Stimulated activated CD8-positive, alpha-beta memory T cell treated with anti-CD3 and anti-CD28 coated beads, Interleukin-15, amount 100 ng/mL, for 24 hours (primary cell): ENCODE data around the gene AUH.
"Not testable (repeated sequence)": the region's sequence is repeated elsewhere in the genome, so short reads cannot be mapped to it uniquely, and the experiment has no call there.

Experiments
- DNase-seq: peaks from one replicate; pipeline ENCODE4 v3.0.0-alpha.2; 2020; ENCODE audit warnings: low read depth

Gene AUH

DNA sequence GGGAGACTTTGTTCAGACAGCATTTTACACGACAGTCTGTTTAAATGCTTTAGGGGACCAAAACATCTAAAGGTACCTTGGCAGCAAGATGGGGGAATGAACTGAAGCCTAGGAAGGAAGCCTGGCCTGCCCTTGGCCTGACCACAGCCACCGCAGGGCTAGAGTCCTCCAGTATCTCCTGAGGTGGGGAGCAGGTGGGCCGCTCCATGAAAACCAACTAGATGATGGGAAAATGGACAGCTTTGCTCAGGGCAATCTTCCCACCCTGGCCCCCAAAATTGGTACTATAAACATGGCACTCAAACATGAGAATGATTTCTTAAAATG lies 153.3 kb downstream of the AUH start:
- DNase-seq, result no peak

- no peak for DNase-seq
These were observed 153.8 kb downstream of the AUH start for GRCh38 chr9:91207729-91208418.

DNA sequence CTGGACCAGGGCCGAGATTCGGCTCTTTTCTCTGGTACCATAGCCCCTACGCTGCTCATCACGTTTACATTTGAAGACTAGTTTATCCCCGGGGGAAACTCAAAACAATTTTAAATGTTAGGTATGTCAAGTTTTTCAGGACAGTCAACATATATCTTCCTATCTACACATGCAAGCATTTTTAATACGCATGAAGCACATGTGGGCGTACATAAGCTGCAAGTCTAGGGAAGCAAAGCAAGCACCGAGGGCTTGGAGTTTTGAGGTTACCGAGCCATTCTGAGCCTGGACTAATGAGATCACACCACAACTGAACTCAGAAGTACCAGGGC lies 154.4 kb downstream of the AUH start:
- no peak for DNase-seq

DNA sequence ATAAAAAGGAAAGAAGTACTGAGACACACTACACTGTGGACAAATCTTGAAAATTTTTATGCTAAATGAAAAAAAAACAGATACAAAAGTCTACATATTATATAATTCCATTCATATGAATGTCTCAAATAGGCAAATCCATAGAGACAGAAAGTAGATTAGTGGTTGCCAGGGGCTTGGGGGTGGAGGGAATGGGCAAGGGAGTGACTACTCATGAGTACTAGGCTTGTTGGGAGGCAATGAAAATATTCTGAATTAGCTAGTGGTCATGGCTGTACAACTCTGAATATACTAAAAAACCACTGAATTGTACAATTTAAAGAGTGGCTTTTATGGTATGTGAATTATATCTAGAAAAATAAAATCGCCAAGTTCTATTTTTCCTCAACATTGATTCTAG lies 154.9 kb downstream of the AUH start:
- no peak for DNase-seq

DNA sequence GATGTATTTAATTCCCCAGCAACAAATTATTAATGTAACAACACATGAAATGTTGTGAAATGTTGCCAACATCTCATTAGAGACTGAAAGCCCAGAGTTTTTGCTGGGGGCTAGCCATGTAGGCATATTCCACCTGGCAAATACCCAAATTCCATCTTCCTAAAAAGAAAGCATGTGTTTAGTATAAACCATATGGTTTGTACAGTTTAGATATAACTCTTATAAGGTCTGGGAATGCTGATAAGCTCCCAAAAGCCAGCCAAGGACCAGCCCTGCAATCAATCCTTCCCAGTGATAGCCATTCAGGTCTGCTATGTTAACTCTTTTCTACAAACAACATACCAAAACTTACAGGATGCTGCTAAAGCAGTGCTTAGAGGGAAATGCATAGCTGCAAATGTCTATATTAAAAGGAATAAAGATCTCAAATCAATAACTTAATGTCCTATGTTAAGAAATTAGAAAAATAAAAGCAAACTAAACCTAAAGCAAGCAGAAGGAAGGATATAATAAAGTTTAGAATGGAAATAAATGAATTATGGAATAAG lies 158.9 kb downstream of the AUH start:
- DNase-seq, result no peak

DNA sequence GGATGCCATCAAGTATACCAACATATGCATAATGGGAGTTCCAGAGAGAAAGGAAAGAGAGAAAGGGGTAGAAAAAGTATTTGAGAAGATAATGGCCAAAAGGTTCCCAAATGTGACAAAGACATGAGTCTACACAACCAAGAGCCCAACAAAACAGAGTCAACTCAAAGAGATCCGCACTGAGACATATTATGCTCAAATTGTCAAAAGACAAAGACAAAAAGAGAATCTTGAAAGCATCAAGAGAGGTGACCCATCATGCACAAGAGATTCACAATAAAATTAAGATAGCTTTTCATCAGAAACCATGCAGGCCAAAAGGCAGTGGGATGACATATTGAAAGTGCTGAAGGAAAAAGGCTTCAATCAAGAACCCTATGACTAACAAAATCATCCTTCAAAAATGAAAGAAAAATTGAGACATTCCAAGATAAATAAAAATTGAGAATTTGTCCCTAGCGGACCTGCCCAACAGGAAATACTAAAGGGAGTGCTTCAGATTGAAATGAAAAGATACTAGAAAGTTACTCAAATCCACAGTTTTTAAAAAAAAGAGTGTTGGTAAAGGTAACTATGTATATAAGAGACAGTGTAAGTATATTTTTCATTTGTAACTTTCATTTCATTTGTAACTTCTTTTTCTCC lies 160.9 kb downstream of the AUH start:
- no peak for DNase-seq

DNA sequence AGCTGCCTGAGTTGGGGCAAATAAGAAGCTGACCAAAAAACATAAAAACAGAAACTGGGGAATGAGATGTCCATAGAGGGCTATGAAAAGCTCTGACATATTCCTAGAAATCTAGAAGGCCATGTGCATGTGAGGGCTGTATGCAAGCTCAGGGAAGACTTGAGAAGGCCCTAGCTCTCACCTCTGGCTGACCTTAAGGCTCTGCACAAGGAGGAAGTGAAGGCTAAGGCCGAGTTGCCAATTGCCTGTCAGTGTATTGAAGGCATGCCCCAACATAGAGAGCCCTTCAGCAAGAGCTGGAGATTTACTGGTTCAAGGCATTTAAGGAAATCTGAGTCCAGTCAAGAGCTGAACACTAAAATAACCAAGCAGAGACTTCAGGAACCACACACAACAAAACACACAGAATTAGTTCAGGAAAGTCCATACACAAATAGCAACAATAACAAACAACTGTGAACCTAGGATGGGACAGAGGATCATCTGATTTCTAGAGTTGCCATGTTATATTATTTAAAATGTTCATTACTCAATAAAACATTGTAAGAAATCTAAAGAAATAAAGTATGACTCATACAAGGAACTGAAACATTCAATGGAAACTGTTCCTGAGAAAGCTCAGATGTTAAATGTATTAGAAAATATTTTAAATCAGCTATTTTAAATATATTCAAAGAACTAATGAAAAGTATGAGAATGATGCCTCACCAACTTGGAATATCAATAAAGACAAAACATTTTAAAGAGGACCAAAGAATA lies 161.8 kb downstream of the AUH start:
- DNase-seq, result no peak

- DNase-seq, result not testable (repeated sequence)
These were observed 162.8 kb downstream of the AUH start for GRCh38 chr9:91198881-91199280.

DNA sequence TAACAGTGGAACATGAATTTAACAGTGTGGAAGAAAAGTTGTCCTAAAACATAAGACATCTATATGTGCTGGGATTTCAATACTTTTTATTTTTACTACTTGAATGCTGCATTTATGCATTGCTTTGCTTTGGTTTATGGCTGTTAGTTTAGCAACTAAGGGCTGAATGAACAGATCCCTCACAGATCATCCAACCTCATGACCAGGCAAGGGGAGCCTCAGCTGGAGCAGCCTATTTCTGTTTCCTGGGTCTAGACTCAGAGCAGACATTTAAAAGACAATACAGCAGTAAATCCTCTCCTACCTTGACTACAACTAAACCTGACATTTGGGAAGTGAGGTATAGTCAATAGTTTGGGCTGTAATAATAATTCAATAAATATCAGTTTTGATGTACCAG lies 163.3 kb downstream of the AUH start:
- no peak for DNase-seq

GRCh38 chr9:91197232-91198181 lies 164.2 kb downstream of the AUH start:
- DNase-seq, result no peak

DNA sequence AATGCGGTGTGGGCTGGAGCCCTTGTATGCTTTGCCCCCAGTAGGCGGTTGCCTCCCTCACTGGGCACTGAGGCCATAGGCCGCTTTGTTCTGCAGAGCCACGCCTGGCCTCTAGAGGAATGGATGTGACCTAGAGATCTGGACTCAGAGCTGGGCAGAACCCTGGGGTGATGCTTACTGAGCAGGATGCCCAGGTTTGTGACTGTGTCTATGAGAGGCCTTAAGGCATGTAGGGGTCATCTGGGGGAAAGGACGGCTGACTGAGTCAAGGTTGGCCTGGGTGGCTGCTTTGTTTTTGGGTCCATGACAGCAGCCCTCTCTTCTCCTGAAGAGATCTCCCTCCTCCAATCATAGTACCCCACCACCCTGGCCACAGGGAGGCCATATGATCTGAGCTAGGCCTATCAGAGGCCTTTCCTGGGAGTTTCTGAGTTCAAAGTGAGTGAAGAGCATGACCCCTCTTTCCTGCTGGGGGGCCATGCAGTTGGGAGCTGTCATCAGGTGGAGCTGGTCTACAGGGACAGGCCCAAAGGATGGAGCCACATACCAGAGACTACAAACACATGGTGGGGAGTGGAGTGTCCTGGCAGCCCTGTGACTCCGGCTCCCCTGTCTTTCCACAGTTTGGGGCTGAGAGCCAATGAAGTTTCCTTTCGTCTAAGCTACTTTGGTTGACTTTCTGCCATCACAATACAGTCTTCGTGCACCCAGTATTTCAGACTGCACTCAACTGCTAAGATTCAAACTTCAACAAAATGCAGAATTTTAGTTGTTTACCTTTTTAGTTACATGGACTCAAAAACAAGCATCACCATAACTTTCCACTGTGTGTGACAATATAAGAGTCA lies 165.4 kb downstream of the AUH start:
- no peak for DNase-seq

- DNase-seq, result no peak
These were observed 166.2 kb downstream of the AUH start for GRCh38 chr9:91195372-91196012.

DNA sequence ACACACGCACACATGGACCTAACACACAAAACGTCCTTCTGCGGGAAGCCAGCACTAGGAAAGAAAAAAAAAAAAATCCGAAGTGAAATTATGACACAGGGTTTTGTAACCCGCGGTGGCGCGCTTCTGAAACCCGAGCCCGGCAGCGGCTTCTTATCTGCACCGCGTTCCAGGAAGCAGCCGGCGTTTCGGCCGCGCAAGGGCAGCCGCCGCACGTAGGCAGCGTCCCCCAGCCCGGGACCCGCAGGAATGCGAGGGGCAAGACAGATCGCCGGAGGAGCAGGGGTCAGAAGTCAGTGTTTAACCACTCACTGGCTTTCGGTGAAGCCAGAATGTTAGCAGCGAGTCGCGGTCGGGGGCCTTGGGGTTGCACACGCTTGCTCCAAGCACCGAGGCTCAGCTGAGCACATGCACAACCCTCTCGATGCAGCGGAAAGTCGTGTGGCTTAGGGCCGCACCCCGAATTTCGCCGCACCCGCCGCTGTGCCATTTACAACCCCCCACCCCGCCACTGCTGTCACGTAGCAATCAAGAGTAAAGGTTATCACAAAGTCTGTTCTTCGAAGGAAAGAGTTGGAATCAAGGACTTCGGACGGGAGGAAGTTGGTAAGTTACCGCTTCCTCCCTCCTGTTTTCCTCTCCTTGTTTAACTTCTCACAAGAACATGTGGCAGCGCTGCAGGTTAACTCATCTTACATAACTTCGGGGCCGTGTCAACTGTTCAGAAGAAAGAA lies 167.9 kb downstream of the AUH start:
- peak; percentile 55 for DNase-seq

GRCh38 chr9:91193087-91193657 lies 168.5 kb downstream of the AUH start:
- no peak for DNase-seq

- no peak for DNase-seq
These were observed 169.2 kb downstream of the AUH start for GRCh38 chr9:91192381-91193086.

DNA sequence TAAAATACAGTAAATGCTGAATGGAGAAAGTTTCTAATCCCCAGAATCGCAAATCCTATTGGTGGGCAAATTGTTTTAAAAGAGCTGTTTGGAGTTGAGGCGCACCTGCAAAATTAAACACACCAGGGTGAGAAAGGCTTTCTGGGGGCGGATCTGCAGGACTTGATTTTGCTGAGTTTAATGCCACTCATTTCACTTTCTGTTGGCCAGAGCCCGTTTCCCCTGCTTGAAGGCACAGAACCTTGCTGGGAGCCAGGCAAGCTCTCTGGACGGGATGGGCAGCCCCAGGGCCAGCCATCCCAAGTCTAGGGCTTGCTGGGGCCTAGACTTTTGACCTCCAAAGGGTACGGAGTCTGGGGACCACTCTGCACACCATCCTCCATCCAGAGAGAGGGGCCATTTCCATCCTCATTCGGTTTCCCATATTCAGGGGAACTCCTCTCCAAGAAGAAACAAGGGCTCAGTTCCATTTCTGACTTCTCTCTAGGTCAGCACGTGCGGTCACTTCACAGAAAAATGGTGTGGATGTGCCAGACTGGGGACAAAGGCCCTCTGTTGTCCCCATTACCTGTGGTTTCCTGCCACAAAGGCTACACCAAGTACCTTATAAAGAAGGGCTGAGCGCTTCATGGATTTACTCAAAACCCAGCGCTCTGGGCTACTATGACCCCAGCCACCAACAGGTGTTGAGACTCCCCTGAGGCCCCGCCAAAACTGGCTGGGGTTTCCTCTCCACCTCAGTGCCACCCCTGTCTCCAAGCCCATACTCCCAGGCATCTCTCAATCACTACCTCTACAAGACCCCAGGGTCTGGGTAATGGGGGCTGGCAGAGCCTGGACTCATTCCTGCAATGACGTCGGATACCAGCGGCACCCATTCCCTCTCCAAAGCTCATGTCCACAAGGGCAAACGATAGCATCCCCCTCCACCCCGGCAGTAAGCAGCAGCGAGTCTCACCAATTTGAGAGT lies 170.0 kb downstream of the AUH start:
- DNase-seq, result no peak

GRCh38 chr9:91190062-91190461 lies 171.7 kb downstream of the AUH start:
- DNase-seq, result no peak
